ENCODE results near the gene TRPV3. TPM values are rescaled to one million over a fixed set of nuclear protein-coding genes. Genes with fewer than 3 reads are reported as not detected.

TRPV3 gene
- total and polyA plus RNA-seq, 2 donors from 2014 or later, result 0.13 to 1.2 TPM

- H3K4me1 ChIP-seq (ENCODE audit: control insufficient read depth in 2 of 3, insufficient read depth in 2 of 3, low read depth in 1 of 3, low read length in 3 of 3), result no peaks in the 10 kb centered on the region
- H3K27me3 ChIP-seq (ENCODE audit: control insufficient read depth, insufficient read depth, low read length), result no peaks in the 10 kb centered on the region
- H3K9ac ChIP-seq (ENCODE audit: low read length in 3 of 3), result no peak overlapping the region
- DNase-seq (no peak), FAIRE-seq (no peak)
- intact Hi-C loops (cut with DNase I), result no loop called here
- H3K36me3 ChIP-seq (ENCODE audit: control insufficient read depth in 2 of 3, insufficient read depth in 3 of 3, low read length in 3 of 3), result no peaks in the 10 kb centered on the region
- H3K9me3 ChIP-seq (ENCODE audit: control insufficient read depth in 2 of 3, insufficient read depth in 1 of 3, low read length in 3 of 3), result peaks cover 0 to under 1% (median 0%) of the 10 kb centered on the region in 3 donors
- no peak overlapping the region for H3K27ac ChIP-seq (ENCODE audit: low read depth in 2 of 2, low read length in 2 of 2)
- TF ChIP-seq CTCF (IDR thresholded peaks at IDR 0.05; ENCODE audit: borderline replicate concordance, extremely low read depth, insufficient read depth), result no peak
- no peak overlapping the region for H3K4me3 ChIP-seq (ENCODE audit: low read length in 3 of 3)
Observed at GRCh38 chr17:3502466-3502865, 55.1 kb downstream of the TRPV3 start.

GRCh38 chr17:3501344-3501743, 56.3 kb downstream of the TRPV3 start:
- no peak overlapping the region for H3K4me3 ChIP-seq (ENCODE audit: low read length in 3 of 3)
- intact Hi-C loops (cut with DNase I), result no loop called here
- no peak overlapping the region for H3K27ac ChIP-seq (ENCODE audit: low read depth in 2 of 2, low read length in 2 of 2)
- H3K36me3 ChIP-seq (ENCODE audit: control insufficient read depth in 2 of 3, insufficient read depth in 3 of 3, low read length in 3 of 3), result no peaks in the 10 kb centered on the region
- DNase-seq (no peak), FAIRE-seq (no peak)
- TF ChIP-seq CTCF (IDR thresholded peaks at IDR 0.05; ENCODE audit: borderline replicate concordance, extremely low read depth, insufficient read depth), result no peak
- no peaks in the 10 kb centered on the region for H3K4me1 ChIP-seq (ENCODE audit: control insufficient read depth in 2 of 3, insufficient read depth in 2 of 3, low read depth in 1 of 3, low read length in 3 of 3)
- H3K27me3 ChIP-seq (ENCODE audit: control insufficient read depth, insufficient read depth, low read length), result no peaks in the 10 kb centered on the region
- H3K9me3 ChIP-seq (ENCODE audit: control insufficient read depth in 2 of 3, insufficient read depth in 1 of 3, low read length in 3 of 3), result no peaks in the 10 kb centered on the region
- H3K9ac ChIP-seq (ENCODE audit: low read length in 3 of 3), result no peak overlapping the region

GRCh38 chr17:3497101-3497500, 60.5 kb downstream of the TRPV3 start:
- TF ChIP-seq CTCF (IDR thresholded peaks at IDR 0.05; ENCODE audit: borderline replicate concordance, extremely low read depth, insufficient read depth), result no peak
- H3K9ac ChIP-seq (ENCODE audit: low read length in 3 of 3), result no peak overlapping the region
- no peaks in the 10 kb centered on the region for H3K4me1 ChIP-seq (ENCODE audit: control insufficient read depth in 2 of 3, insufficient read depth in 2 of 3, low read depth in 1 of 3, low read length in 3 of 3)
- no peak overlapping the region for H3K4me3 ChIP-seq (ENCODE audit: low read length in 3 of 3)
- no peak overlapping the region for H3K27ac ChIP-seq (ENCODE audit: low read depth in 2 of 2, low read length in 2 of 2)
- intact Hi-C loops (cut with DNase I), result no loop called here
- H3K27me3 ChIP-seq (ENCODE audit: control insufficient read depth, insufficient read depth, low read length), result no peaks in the 10 kb centered on the region
- FAIRE-seq (no peak), DNase-seq (no peak)
- H3K36me3 ChIP-seq (ENCODE audit: control insufficient read depth in 2 of 3, insufficient read depth in 3 of 3, low read length in 3 of 3), result no peaks in the 10 kb centered on the region
- H3K9me3 ChIP-seq (ENCODE audit: control insufficient read depth in 2 of 3, insufficient read depth in 1 of 3, low read length in 3 of 3), result no peaks in the 10 kb centered on the region

- no peak overlapping the region for H3K27ac ChIP-seq (ENCODE audit: low read depth in 2 of 2, low read length in 2 of 2)
- FAIRE-seq (no peak), DNase-seq (no peak)
- peaks cover 0 to 8% (median 6%) of the 10 kb centered on the region in 3 donors for H3K36me3 ChIP-seq (ENCODE audit: control insufficient read depth in 2 of 3, insufficient read depth in 3 of 3, low read length in 3 of 3)
- no peak for TF ChIP-seq CTCF (IDR thresholded peaks at IDR 0.05; ENCODE audit: borderline replicate concordance, extremely low read depth, insufficient read depth)
- intact Hi-C loops (cut with DNase I), result no loop called here
- no peak overlapping the region for H3K4me3 ChIP-seq (ENCODE audit: low read length in 3 of 3)
- H3K4me1 ChIP-seq (ENCODE audit: control insufficient read depth in 2 of 3, insufficient read depth in 2 of 3, low read depth in 1 of 3, low read length in 3 of 3), result no peaks in the 10 kb centered on the region
- no peaks in the 10 kb centered on the region for H3K27me3 ChIP-seq (ENCODE audit: control insufficient read depth, insufficient read depth, low read length)
- no peak overlapping the region for H3K9ac ChIP-seq (ENCODE audit: low read length in 3 of 3)
- no peaks in the 10 kb centered on the region for H3K9me3 ChIP-seq (ENCODE audit: control insufficient read depth in 2 of 3, insufficient read depth in 1 of 3, low read length in 3 of 3)
Observed at GRCh38 chr17:3485481-3486068, 72.0 kb downstream of the TRPV3 start.
